Mesenchymal stem cell (in vitro differentiated cells and primary cell): ENCODE results near the gene RBM26.

Source experiments
- DNase-seq: peaks from one replicate; pipeline ENCODE4 v3.0.0-alpha.2; 2013
- H2AFZ ChIP-seq: one replicate; pipeline ENCODE4 v1.6.1; 2013; ENCODE audit warnings: low read depth, mild to moderate bottlenecking, control low read depth, inconsistent platforms, low read length, moderate library complexity
- H2AK5ac ChIP-seq: 2 replicates; pipeline ENCODE4 v1.6.1; 2013; ENCODE audit warnings: low read length, moderate library complexity, mild to moderate bottlenecking, inconsistent platforms; ENCODE audit not compliant: severe bottlenecking
- H2BK120ac ChIP-seq: one replicate; pipeline ENCODE4 v1.6.1; 2013; ENCODE audit warnings: low read depth, mild to moderate bottlenecking, inconsistent platforms, low read length, moderate library complexity
- H2BK12ac ChIP-seq, 2 experiments: one replicate each; pipeline ENCODE4 v1.6.1; 2013; ENCODE audit warnings: inconsistent platforms in 2 of 2, low read length in 2 of 2, mild to moderate bottlenecking in 2 of 2, moderate library complexity in 2 of 2, control low read depth in 1 of 2
- H2BK15ac ChIP-seq: one replicate; pipeline ENCODE4 v1.6.1; 2013; ENCODE audit warnings: mild to moderate bottlenecking, low read depth, inconsistent platforms; ENCODE audit not compliant: poor library complexity, severe bottlenecking
- H2BK5ac ChIP-seq: 2 replicates; pipeline ENCODE4 v1.6.1; 2013; ENCODE audit warnings: low read depth, mild to moderate bottlenecking, low read length, control low read depth, inconsistent platforms; ENCODE audit not compliant: poor library complexity, severe bottlenecking
- H3K14ac ChIP-seq, 2 experiments: one replicate each; pipeline ENCODE4 v1.6.1; 2013; ENCODE audit warnings: inconsistent platforms in 2 of 2, low read length in 2 of 2, control low read depth in 1 of 2, mild to moderate bottlenecking in 1 of 2, moderate library complexity in 1 of 2
- H3K18ac ChIP-seq, 2 experiments: one replicate each; pipeline ENCODE4 v1.6.1; 2013; ENCODE audit warnings: inconsistent platforms in 2 of 2, low read length in 2 of 2, control low read depth in 1 of 2, low read depth in 1 of 2, mild to moderate bottlenecking in 1 of 2
- H3K23ac ChIP-seq, 2 experiments: one replicate each; pipeline ENCODE4 v1.6.1; 2013; ENCODE audit warnings: inconsistent platforms in 2 of 2, low read length in 2 of 2, mild to moderate bottlenecking in 2 of 2, moderate library complexity in 2 of 2, control low read depth in 1 of 2
- H3K27ac ChIP-seq: 2 replicates; pipeline ENCODE4 v1.5.1; 2013; ENCODE audit warnings: mild to moderate bottlenecking, moderate library complexity, low read length, control low read depth, inconsistent platforms; ENCODE audit not compliant: poor library complexity, severe bottlenecking
- H3K27me3 ChIP-seq, 2 experiments: 2 replicates each; pipeline versions ENCODE4 v1.6.1 to v1.7.0; 2013; ENCODE audit warnings: low read length in 2 of 2, mild to moderate bottlenecking in 2 of 2, moderate library complexity in 2 of 2, control low read depth in 1 of 2, inconsistent platforms in 1 of 2; ENCODE audit not compliant: control insufficient read depth in 1 of 2, insufficient read depth in 1 of 2
- H3K36me3 ChIP-seq, 2 experiments: 2 replicates each; pipeline versions ENCODE4 v1.6.1 to v1.7.0; 2013; ENCODE audit warnings: low read length in 2 of 2, control low read depth in 1 of 2, inconsistent platforms in 1 of 2, low read depth in 1 of 2, mild to moderate bottlenecking in 1 of 2; ENCODE audit not compliant: insufficient read depth in 2 of 2, control insufficient read depth in 1 of 2
- H3K4ac ChIP-seq, 2 experiments: one replicate each; pipeline ENCODE4 v1.6.1; 2013; ENCODE audit warnings: inconsistent platforms in 2 of 2, low read length in 2 of 2, mild to moderate bottlenecking in 2 of 2, moderate library complexity in 2 of 2, control low read depth in 1 of 2, low read depth in 1 of 2
- H3K4me1 ChIP-seq: 2 replicates; pipeline ENCODE4 v1.6.1; 2013; ENCODE audit warnings: low read depth, low read length, control low read depth; ENCODE audit not compliant: control insufficient read depth, insufficient read depth
- H3K4me2 ChIP-seq: 2 replicates; pipeline ENCODE4 v1.6.1; 2013; ENCODE audit warnings: low read length, mild to moderate bottlenecking, inconsistent platforms; ENCODE audit not compliant: poor library complexity, severe bottlenecking
- H3K4me3 ChIP-seq, 2 experiments: 2 replicates each; pipeline versions ENCODE4 v1.5.1 to v1.7.0; 2013; ENCODE audit warnings: low read length in 2 of 2, mild to moderate bottlenecking in 2 of 2, control low read depth in 1 of 2, low read depth in 1 of 2; ENCODE audit not compliant: insufficient read depth in 1 of 2
- H3K79me1 ChIP-seq: replicated peaks from 2 replicates; pipeline ENCODE4 v1.6.1; 2013; ENCODE audit warnings: mild to moderate bottlenecking, control low read depth, low read length, inconsistent platforms; ENCODE audit not compliant: poor library complexity, severe bottlenecking
- H3K9ac ChIP-seq: 2 replicates; pipeline ENCODE4 v1.7.0; 2013; ENCODE audit warnings: mild to moderate bottlenecking, low read length, moderate library complexity
- H3K9me3 ChIP-seq: 2 replicates; pipeline ENCODE4 v1.7.0; 2013; ENCODE audit warnings: mild to moderate bottlenecking, low read length; ENCODE audit not compliant: control insufficient read depth
- H4K8ac ChIP-seq: one replicate; pipeline ENCODE4 v1.6.1; 2013; ENCODE audit warnings: inconsistent platforms, mild to moderate bottlenecking, low read length, moderate library complexity
- H4K91ac ChIP-seq: one replicate; pipeline ENCODE4 v1.6.1; 2013; ENCODE audit warnings: mild to moderate bottlenecking, low read length, inconsistent platforms
- WGBS: methylation state at CpG from one replicate; pipeline ENCODE4 v1.1.7; 2013; ENCODE audit warnings: mixed read lengths; 5-methylcytosine and 5-hydroxymethylcytosine counted together

RBM26 gene

DNA sequence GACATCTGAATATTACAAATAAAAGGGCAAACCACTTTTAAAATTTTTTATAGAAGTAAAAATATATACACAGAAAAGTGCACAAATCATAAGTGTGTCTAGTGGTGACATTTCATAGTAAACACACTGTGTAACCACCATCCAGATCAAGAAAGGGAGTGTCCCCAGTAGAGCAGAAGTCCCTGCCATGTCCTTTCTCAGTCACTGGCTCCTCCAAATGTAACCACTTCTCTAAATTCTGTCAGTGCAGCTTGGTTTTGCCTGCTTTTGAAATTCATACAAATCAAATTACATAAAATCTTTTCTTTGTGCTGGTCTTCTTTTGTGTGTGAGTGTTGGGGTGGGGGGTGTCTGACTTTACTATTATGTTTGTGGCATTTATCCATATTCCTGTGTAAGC is 116.5 kb downstream of the RBM26 start:
- no peaks in the 10 kb centered on the region for H3K27me3 ChIP-seq

DNA sequence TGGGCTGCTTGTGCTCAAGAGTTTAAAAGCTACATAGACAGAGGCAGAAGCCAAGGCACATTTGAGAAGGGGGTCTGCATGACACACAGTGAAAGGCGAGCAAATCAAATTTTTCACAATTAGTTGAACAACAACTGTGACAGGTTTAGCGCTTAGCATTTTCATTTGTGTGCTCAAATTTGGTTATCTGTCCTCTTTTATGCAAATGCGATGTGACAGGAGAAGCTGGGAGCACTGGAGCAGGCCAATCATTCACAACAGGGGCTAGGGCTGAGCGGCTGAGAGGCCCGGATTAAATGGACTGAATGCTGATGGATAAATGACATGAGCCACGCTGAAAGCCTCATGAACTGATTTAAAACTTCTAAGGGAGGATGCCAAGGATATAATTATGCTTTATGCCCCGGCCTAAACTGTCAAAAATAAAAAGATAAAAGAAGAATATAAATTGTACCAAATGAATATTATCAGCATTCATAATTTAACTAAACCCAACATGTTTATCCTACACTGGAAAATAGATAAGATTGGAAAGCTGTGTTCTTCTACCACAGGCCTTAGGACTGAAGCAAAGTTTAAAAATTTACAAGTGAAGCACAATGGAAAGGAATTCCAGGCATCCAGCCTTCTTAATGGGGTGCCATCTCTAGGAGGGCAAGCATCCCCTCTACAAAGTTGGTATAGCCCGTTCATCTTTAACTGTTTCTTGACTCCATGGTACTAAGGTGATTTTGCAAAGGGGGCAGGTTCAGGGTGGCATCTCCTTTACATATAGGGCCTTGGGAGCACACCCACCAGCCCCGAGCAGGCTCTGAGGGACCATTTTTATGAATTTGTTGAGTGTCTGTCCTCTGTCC is 117.9 kb downstream of the RBM26 start:
- Histone ChIP-seq H2BK12ac (no peak overlapping the region), H3K9ac (no peak overlapping the region), H2BK120ac (no peak overlapping the region), H3K4me2 (no peak overlapping the region), H4K91ac (no peak overlapping the region), H2BK15ac (no peak overlapping the region), H3K14ac (no peak overlapping the region), H3K23ac (no peak overlapping the region), H2BK5ac (no peak overlapping the region), H2AK5ac (no peak overlapping the region), H3K27me3 (no peaks in the 10 kb centered on the region), H3K18ac (no peak overlapping the region), H3K4me3 (no peak overlapping the region), H3K4me1 (peaks cover 2% of the 10 kb centered on the region), H3K4ac (no peak overlapping the region), H2AFZ (no peak overlapping the region), H3K9me3 (no peaks in the 10 kb centered on the region), H3K79me1 (no peaks in the 10 kb centered on the region), H3K27ac (no peak overlapping the region), H4K8ac (no peak overlapping the region), H3K36me3 (no peaks in the 10 kb centered on the region)
- 67% methylated on average over 6 of the region's 9 CpGs for WGBS
- no peak for DNase-seq

More for the DNA sequence above, 116.5 kb downstream of the RBM26 start:
- Histone ChIP-seq H2AFZ (no peak overlapping the region), H3K9ac (no peak overlapping the region), H2BK120ac (no peak overlapping the region), H3K9me3 (no peaks in the 10 kb centered on the region), H3K4ac (no peak overlapping the region), H2AK5ac (no peak overlapping the region), H3K27ac (no peak overlapping the region), H2BK12ac (no peak overlapping the region), H2BK15ac (no peak overlapping the region), H3K4me2 (no peak overlapping the region), H4K91ac (no peak overlapping the region), H2BK5ac (no peak overlapping the region), H3K14ac (no peak overlapping the region), H3K4me1 (peaks cover 2% of the 10 kb centered on the region), H3K79me1 (no peaks in the 10 kb centered on the region), H4K8ac (no peak overlapping the region), H3K36me3 (no peaks in the 10 kb centered on the region), H3K18ac (no peak overlapping the region), H3K23ac (no peak overlapping the region), H3K4me3 (no peak overlapping the region)
- no peak for DNase-seq

DNA sequence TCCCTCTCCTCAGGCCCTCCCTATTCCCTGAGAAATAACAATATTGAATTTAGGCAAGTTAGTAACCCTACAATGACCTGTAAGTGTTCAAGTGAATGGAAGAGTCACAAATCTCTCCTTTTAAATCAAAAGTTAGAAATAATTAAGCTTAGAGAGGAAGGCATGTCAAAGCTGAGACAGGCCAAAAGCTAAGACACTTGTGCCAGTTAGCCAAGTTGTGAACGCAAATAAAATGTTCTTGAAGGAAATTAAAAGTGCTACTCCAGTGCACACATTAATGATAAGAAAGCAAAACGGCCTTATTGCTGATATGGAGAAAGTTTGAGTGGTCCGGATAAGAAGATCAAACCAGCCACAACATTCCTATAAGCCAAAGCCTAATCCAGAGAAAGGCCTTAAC is 120.9 kb downstream of the RBM26 start:
- Histone ChIP-seq H4K91ac (no peak overlapping the region), H3K18ac (no peak overlapping the region)
- 88% methylated on average over 1 of the region's 3 CpGs for WGBS

DNA sequence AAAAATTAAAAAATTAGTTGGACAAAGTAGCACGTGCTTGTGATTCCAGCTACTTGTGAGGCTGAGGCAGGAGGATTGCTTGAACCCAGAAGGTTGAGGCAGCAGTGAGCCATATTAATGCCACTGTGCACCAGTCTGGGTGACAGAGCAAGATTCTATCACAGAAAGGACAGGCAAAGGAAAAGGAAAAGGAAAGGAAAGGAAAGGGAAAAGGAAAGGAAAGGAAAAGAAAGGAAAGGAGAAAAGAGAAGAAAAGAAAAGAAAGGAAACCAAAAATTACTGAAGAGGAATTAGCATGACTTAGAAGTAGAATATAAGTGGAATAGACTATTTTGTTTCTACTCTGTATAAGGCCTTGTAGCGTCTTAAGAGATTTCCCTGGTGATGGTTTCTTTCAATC is 122.3 kb downstream of the RBM26 start:
- H3K9ac ChIP-seq, result no peak overlapping the region
- H3K23ac ChIP-seq, result no peak overlapping the region
- H2AFZ ChIP-seq, result no peak overlapping the region
- H3K27ac ChIP-seq, result no peak overlapping the region
- H3K18ac ChIP-seq, result peak overlapping the region in 1 of 2 experiments; percentile 24
- H3K27me3 ChIP-seq, result no peaks in the 10 kb centered on the region
- H4K8ac ChIP-seq, result no peak overlapping the region
- no peak overlapping the region for H2BK5ac ChIP-seq
- H3K9me3 ChIP-seq, result no peaks in the 10 kb centered on the region
- no peak overlapping the region for H2BK15ac ChIP-seq
- no peak overlapping the region for H3K4me2 ChIP-seq
- H3K4me1 ChIP-seq, result peaks cover 2% of the 10 kb centered on the region
- H2BK12ac ChIP-seq, result no peak overlapping the region
- H3K4ac ChIP-seq, result no peak overlapping the region
- DNase-seq, result no peak
- no peaks in the 10 kb centered on the region for H3K36me3 ChIP-seq
- H4K91ac ChIP-seq, result no peak overlapping the region
- no peak overlapping the region for H3K14ac ChIP-seq
- H2AK5ac ChIP-seq, result no peak overlapping the region
- WGBS, result 89% methylated on average over 1 of the region's 2 CpGs
- H3K79me1 ChIP-seq, result no peaks in the 10 kb centered on the region
- no peak overlapping the region for H2BK120ac ChIP-seq
- no peak overlapping the region for H3K4me3 ChIP-seq

More for the DNA sequence above, 120.9 kb downstream of the RBM26 start:
- Histone ChIP-seq H2BK15ac (no peak overlapping the region), H3K4me1 (peaks cover 2% of the 10 kb centered on the region), H2BK120ac (no peak overlapping the region), H3K4ac (no peak overlapping the region), H3K27me3 (no peaks in the 10 kb centered on the region), H3K79me1 (no peaks in the 10 kb centered on the region), H2BK12ac (no peak overlapping the region), H3K4me3 (no peak overlapping the region), H3K36me3 (no peaks in the 10 kb centered on the region), H3K4me2 (no peak overlapping the region), H2BK5ac (no peak overlapping the region), H3K9me3 (no peaks in the 10 kb centered on the region), H3K9ac (no peak overlapping the region), H4K8ac (no peak overlapping the region), H3K27ac (no peak overlapping the region), H3K14ac (no peak overlapping the region), H2AK5ac (no peak overlapping the region), H3K23ac (no peak overlapping the region), H2AFZ (no peak overlapping the region)
- no peak for DNase-seq
